Gastroesophageal sphincter (tissue), 3 donors: ENCODE measurements around the gene SCAP.

ENCODE experiments used
- POLR2A ChIP-seq, 2 donors: fragments of 450-650 bp; IDR thresholded peaks; one replicate each; pipeline ENCODE4 v1.6.1; 2017; ENCODE audit warnings: antibody characterized with exemption in 2 of 2, mild to moderate bottlenecking in 2 of 2, moderate library complexity in 1 of 2
- POLR2AphosphoS5 ChIP-seq: sonication (generic); formaldehyde crosslinking; IDR thresholded peaks from one replicate; pipeline ENCODE4 v1.6.1; 2017; ENCODE audit warnings: antibody characterized with exemption
- TF ChIP-seq, protein P1 (sequence below), 4 experiments: fragments of 200-600 bp in 2 of 4; fragments of 450-650 bp in 2 of 4; sonication (generic) in 1 of 4; IDR thresholded peaks; one replicate each; pipeline ENCODE4 v1.5.1; 2017 to 2019; ENCODE audit warnings: antibody characterized with exemption in 4 of 4, mild to moderate bottlenecking in 2 of 4, moderate library complexity in 2 of 4

GRCh38 chr3:47456984-47457383 lies 18.8 kb downstream of the SCAP start:
- no peak for TF ChIP-seq POLR2AphosphoS5
- TF ChIP-seq POLR2A (IDR thresholded peaks at IDR 0.05): no peak
- TF ChIP-seq, protein P1, sequence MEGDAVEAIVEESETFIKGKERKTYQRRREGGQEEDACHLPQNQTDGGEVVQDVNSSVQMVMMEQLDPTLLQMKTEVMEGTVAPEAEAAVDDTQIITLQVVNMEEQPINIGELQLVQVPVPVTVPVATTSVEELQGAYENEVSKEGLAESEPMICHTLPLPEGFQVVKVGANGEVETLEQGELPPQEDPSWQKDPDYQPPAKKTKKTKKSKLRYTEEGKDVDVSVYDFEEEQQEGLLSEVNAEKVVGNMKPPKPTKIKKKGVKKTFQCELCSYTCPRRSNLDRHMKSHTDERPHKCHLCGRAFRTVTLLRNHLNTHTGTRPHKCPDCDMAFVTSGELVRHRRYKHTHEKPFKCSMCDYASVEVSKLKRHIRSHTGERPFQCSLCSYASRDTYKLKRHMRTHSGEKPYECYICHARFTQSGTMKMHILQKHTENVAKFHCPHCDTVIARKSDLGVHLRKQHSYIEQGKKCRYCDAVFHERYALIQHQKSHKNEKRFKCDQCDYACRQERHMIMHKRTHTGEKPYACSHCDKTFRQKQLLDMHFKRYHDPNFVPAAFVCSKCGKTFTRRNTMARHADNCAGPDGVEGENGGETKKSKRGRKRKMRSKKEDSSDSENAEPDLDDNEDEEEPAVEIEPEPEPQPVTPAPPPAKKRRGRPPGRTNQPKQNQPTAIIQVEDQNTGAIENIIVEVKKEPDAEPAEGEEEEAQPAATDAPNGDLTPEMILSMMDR (IDR thresholded peaks at IDR 0.05): no peak
